Kasumi-1 (cell line): ENCODE data around the gene ETFDH.
"Not testable (repeated sequence)": the region's sequence is repeated elsewhere in the genome, so short reads cannot be mapped to it uniquely, and the experiment has no call there.

Source experiments
- DNase-seq, 2 experiments: peaks; one replicate each; lab custom pipeline; 2025; lab: John Stamatoyannopoulos, UW

Gene ETFDH

DNA sequence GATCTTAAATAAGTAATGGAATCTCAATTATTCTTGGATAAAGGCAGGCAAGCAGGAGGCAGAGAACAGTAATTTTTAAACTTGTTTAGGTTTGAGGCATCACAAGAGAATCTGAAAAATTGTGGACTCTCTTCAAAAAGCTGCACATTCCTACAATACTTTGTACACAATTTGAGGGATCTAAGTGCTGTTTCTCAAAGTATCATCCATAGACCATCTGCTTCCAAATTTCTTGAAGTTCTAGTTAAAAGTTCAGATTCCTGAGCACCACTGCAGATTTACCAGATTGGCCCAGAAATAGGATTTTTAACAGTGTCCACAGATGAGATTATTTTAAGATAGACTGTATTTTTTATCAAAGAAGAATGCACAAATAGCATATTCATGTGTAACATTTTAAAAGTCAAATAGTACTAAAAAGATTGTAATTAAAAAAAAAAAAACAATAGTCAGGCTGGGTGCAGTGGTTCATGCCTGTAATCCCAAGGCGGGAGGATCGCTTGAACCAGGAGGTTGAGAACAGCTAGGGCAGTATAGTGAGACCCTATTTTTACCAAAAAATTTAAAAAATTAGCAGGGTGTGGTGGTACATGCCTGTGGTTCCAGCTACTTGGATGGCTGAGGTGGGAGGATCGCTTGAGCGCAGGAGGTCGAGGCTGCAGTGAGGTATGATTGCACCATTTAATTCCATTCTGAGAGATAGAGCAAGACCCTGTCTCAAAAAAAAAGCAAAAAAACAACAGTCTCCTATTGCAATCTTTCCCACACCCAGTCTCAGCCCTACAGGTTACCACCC is 82.5 kb downstream of the ETFDH start:
- no peak for DNase-seq

GRCh38 chr4:158755819-158756218 is 83.7 kb downstream of the ETFDH start:
- DNase-seq: not testable (repeated sequence)

GRCh38 chr4:158756588-158756987 is 84.5 kb downstream of the ETFDH start:
- no peak for DNase-seq

- DNase-seq: no peak
Measured at GRCh38 chr4:158758142-158758541, 86.0 kb downstream of the ETFDH start.

DNA sequence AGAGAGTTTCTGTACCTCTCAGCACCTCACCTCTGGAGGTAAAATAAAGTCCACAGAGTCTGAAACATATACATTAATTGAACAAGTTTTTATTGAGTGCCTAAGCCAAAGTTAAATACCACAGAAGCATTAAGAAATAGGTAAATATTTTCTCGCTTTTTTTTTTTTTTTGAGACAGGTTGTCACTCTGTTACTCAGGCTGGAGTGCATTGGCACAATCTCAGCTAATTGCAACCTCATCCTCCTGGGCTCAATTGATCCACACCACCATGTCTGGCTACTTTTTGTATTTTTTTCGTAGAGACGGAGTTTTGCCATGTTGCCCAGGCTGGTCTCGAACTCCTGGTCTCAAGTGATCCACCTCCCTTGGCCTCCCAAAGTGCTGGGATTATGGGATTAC is 86.6 kb downstream of the ETFDH start:
- no peak for DNase-seq
